K562 (cell line): ENCODE measurements around the gene SIK3. TPM values are rescaled to one million over a fixed set of nuclear protein-coding genes. Genes with fewer than 3 reads are reported as not detected.

Experiments
- ATAC-seq: fragments of 200-7000 bp; cut with Tn5 transposase; 3 replicates; pipeline ENCODE4 v1.9.1; 2020; ENCODE audit warnings: moderate library complexity
- BruUV-seq: library from RNA; stranded (reverse); fragments of 400-500 nt; replicated peaks from 2 replicates; lab custom pipeline; 2021; lab: Mats Ljungman, UMichigan
- CTCF ChIA-PET: fragments of 300-600 bp; formaldehyde crosslinking; extraction: SDS; loops from one replicate; lab custom pipeline; 2021; ENCODE audit warnings: low intra/inter-chr PET ratio; lab: Yijun Ruan, JAX
- POLR2A ChIA-PET: fragments of 300-600, 350-650 bp; sonication (Branson Sonifier 250); formaldehyde crosslinking; extraction: SDS; loops from one replicate; lab custom pipeline; 2021; ENCODE audit warnings: antibody characterized with exemption, inconsistent platforms; lab: Yijun Ruan, JAX
- DNase-seq, 4 experiments: peaks; one replicate each; pipeline versions ENCODE4 v3.0.0 to v3.0.0-alpha.2; 2011 to 2018; ENCODE audit warnings: low spot score in 3 of 4, mixed read lengths in 3 of 4; ENCODE audit errors: extremely low read depth in 1 of 4
- FAIRE-seq: peaks from 2 replicates; lab custom pipeline; 2011; peaks lifted over from hg19 to GRCh38; lab: Jason Lieb, UNC
- H2AFZ ChIP-seq: 2 replicates; pipeline ENCODE4 v1.6.0; 2011; ENCODE audit warnings: low read depth, low read length, control low read depth, inconsistent platforms
- H3K27ac ChIP-seq: fragments of 200-600 bp; 3 replicates; pipeline ENCODE4 v1.8.0; 2011; ENCODE audit warnings: low read depth, mild to moderate bottlenecking, control low read depth, inconsistent platforms, low read length, moderate library complexity, mixed read lengths; ENCODE audit errors: extremely low read depth
- H3K27me3 ChIP-seq, 2 experiments: fragments of 300-600 bp in 1 of 2; 2 replicates in 1 of 2; 3 replicates in 1 of 2; pipeline versions ENCODE4 v1.6.0 to v1.8.0; 2011; ENCODE audit warnings: inconsistent platforms in 2 of 2, low read length in 2 of 2, mild to moderate bottlenecking in 1 of 2, mixed read lengths in 1 of 2, moderate library complexity in 1 of 2; ENCODE audit not compliant: control insufficient read depth in 2 of 2, insufficient read depth in 2 of 2
- H3K36me3 ChIP-seq: fragments of 300-600 bp; 3 replicates; pipeline ENCODE4 v1.8.0; 2011; ENCODE audit warnings: mild to moderate bottlenecking, low read length, inconsistent platforms; ENCODE audit not compliant: control insufficient read depth, insufficient read depth
- H3K4me1 ChIP-seq, 2 experiments: fragments of 200-600 bp in 1 of 2; replicated peaks in 1 of 2; 2 replicates in 1 of 2; 3 replicates in 1 of 2; pipeline versions ENCODE4 v1.5.1 to v1.8.0; 2011; ENCODE audit warnings: inconsistent platforms in 2 of 2, low read length in 2 of 2, mild to moderate bottlenecking in 1 of 2, mixed read lengths in 1 of 2, moderate library complexity in 1 of 2; ENCODE audit not compliant: control insufficient read depth in 2 of 2, insufficient read depth in 2 of 2
- H3K4me2 ChIP-seq: 2 replicates; pipeline ENCODE4 v1.6.1; 2011; ENCODE audit warnings: low read length, control low read depth, inconsistent platforms, mixed read lengths; ENCODE audit not compliant: insufficient read depth
- H3K4me3 ChIP-seq: fragments of 200-600 bp; sonication (generic), shearing (Covaris generic); 2 replicates; pipeline ENCODE4 v1.5.1; 2016; ENCODE audit warnings: control low read depth, inconsistent platforms
- H3K79me2 ChIP-seq: fragments of 200-600 bp; 3 replicates; pipeline ENCODE4 v1.8.0; 2011; ENCODE audit warnings: low read length, inconsistent platforms; ENCODE audit not compliant: control insufficient read depth, insufficient read depth
- H3K9ac ChIP-seq, 2 experiments: 2 replicates each; pipeline versions ENCODE4 v1.6.0 to v1.6.1; 2011; ENCODE audit warnings: low read depth in 2 of 2, low read length in 2 of 2, control low read depth in 1 of 2, inconsistent platforms in 1 of 2, mild to moderate bottlenecking in 1 of 2, mixed read lengths in 1 of 2; ENCODE audit not compliant: insufficient read depth in 1 of 2
- H3K9me1 ChIP-seq: one replicate; pipeline ENCODE4 v1.6.0; 2011; ENCODE audit warnings: inconsistent platforms, mild to moderate bottlenecking, low read length, moderate library complexity; ENCODE audit not compliant: control insufficient read depth, insufficient read depth
- H3K9me3 ChIP-seq: replicated peaks from 2 replicates; pipeline ENCODE4 v1.5.1; 2011; ENCODE audit warnings: low read depth, low read length, inconsistent platforms; ENCODE audit not compliant: control insufficient read depth, insufficient read depth
- H4K20me1 ChIP-seq: replicated peaks from 2 replicates; pipeline ENCODE4 v1.6.1; 2011; ENCODE audit warnings: low read length, inconsistent platforms, mixed read lengths; ENCODE audit not compliant: control insufficient read depth, insufficient read depth
- CAMTA2 ChIP-seq: fragments of 250-450 bp; sonication (Bioruptor Pico); conservative IDR thresholded peaks from 2 replicates; pipeline ENCODE4 v1.5.1; 2022
- CTBP1 ChIP-seq: fragments of 450-650 bp; IDR thresholded peaks from 2 replicates; pipeline ENCODE4 v1.6.1; 2016; ENCODE audit warnings: borderline replicate concordance
- LARP7 ChIP-seq: fragments of 450-650 bp; IDR thresholded peaks from 2 replicates; pipeline ENCODE4 v1.6.1; 2016
- NRF1 ChIP-seq, 2 experiments: fragments of 450-650 bp; IDR thresholded peaks in 1 of 2; conservative IDR thresholded peaks in 1 of 2; 2 replicates each; pipeline ENCODE4 v1.6.1; 2014; ENCODE audit warnings: mild to moderate bottlenecking in 2 of 2
- PML ChIP-seq: IDR thresholded peaks from 2 replicates; pipeline ENCODE4 v1.6.1; 2012; ENCODE audit warnings: low read length, inconsistent platforms
- RAD51 ChIP-seq: fragments of 450-650 bp; IDR thresholded peaks from 2 replicates; pipeline ENCODE4 v1.7.1; 2016; ENCODE audit warnings: low read depth, mild to moderate bottlenecking, borderline replicate concordance
- STAT5A ChIP-seq: IDR thresholded peaks from 2 replicates; pipeline ENCODE4 v1.6.1; 2012; ENCODE audit warnings: low read length, inconsistent platforms, borderline replicate concordance
- ZNF780A ChIP-seq: fragments of 250-450 bp; sonication (Bioruptor Pico); IDR thresholded peaks from 2 replicates; pipeline ENCODE4 v1.5.0; 2021; ENCODE audit warnings: mild to moderate bottlenecking
- WGBS: fragments of 100-300 bp; shearing (Covaris generic); methylation state at CpG from one replicate; pipeline ENCODE4 v1.1.6; 2016; ENCODE audit warnings: low coverage, mixed read lengths; ENCODE audit not compliant: insufficient coverage; ENCODE audit errors: missing lambda C conversion rate; 5-methylcytosine and 5-hydroxymethylcytosine counted together
- in situ Hi-C: fragments of 300-500 bp; cut with MboI; formaldehyde crosslinking; loops from 4 replicates; pipeline ENCODE4 v1.15.0; 2018; ENCODE audit warnings: inconsistent platforms, mixed read lengths
- intact Hi-C: fragments of 100-400 bp; cut with micrococcal nuclease; formaldehyde crosslinking; loops from 2 replicates; pipeline ENCODE4 v1.14.2; 2022
- polyA plus RNA-seq, 8 experiments: library from polyadenylated mRNA; depleted of rRNA in 4 of 8; stranded (reverse) in 5 of 8; unstranded in 3 of 8; fragments of >200 nt; fragmentation: Nextera tagmentation in 2 of 8; fragmentation: Illumina TruSeq in 1 of 8; extraction: Ambion mirVana in 2 of 8; extraction: Trizol in 1 of 8; gene quantifications; 2 replicates each; pipeline versions ENCODE4 v1.2.1 to v1.2.3, GENCODE V29; 2011 to 2014; ENCODE audit warnings: inconsistent platforms in 1 of 8, missing spikeins in 1 of 8
- total RNA-seq, 7 experiments: library from RNA; depleted of rRNA in 6 of 7; stranded (reverse); fragments of >200 nt in 6 of 7; fragmentation: Illumina TruSeq in 2 of 7; extraction: Trizol in 2 of 7; gene quantifications; 2 replicates each; pipeline versions ENCODE4 v1.2.1 to v1.2.3, GENCODE V29; 2011 to 2021; ENCODE audit warnings: low replicate concordance in 1 of 7
- TF ChIP-seq, protein P1 (sequence below): fragments of 250-450 bp; sonication (Bioruptor Pico); IDR thresholded peaks from 2 replicates; pipeline ENCODE4 v1.5.0; 2020; ENCODE audit warnings: mild to moderate bottlenecking, borderline replicate concordance
- TF ChIP-seq, protein P2 (sequence below): fragments of 150-350 bp; conservative IDR thresholded peaks from 2 replicates; pipeline ENCODE4 v1.6.1; 2014; ENCODE audit warnings: low read length
- TF ChIP-seq, protein P3 (sequence below): fragments of 450-650 bp; formaldehyde crosslinking; IDR thresholded peaks from 2 replicates; pipeline ENCODE4 v1.4.0; 2020; ENCODE audit warnings: mild to moderate bottlenecking, mixed read lengths

Gene SIK3
- total and polyA plus RNA-seq, 9 of the 15 experiments (the other 6 are each of a cell fraction or from before 2014, with no cell fraction given), result 1.6 to 21.6 (median 8.0) TPM

DNA sequence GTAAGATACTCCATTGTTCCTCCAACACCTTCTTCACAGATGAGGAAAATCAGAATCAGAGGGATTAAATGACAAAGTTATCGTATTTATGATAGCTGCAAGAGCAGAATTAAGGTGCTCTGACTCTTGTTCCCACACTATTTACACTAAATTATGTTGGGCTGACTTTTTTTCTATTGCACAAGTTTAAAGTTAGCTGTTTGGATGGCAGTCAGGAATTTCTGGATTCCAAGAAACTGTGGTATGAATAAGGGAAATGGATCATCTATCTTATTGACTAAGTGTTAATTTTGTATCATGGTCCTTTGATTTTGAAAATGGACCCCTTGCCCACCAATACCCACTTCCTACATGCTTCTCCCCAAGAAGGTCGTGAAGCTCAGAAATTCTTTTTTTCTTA, 240.9 kb downstream of the SIK3 start:
- no peak for FAIRE-seq

DNA sequence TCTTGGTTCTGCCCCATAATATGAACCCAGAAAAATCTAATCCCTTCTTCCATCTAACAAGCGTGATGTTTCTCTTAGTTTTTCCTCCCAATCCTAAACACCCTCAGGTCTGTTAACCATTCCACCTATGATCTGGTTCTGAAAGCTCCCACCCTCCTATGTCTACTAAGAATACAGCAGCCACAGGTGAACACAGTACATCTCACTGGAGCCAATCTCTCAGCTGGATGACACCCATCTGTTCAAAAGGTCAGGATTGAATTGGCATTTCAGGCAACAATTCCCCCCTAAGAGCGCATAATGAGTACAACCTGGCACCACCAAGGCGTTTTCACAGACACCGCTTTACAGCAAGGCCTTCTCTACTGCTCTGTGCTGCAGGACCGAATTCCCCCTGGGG, 241.8 kb downstream of the SIK3 start:
- Histone ChIP-seq H3K9me1 (no peaks in the 10 kb centered on the region), H3K9ac (no peak overlapping the region), H3K27me3 (no peaks in the 10 kb centered on the region), H4K20me1 (no peaks in the 10 kb centered on the region), H3K27ac (no peak overlapping the region), H3K79me2 (no peaks in the 10 kb centered on the region), H3K4me2 (no peak overlapping the region), H2AFZ (no peak overlapping the region), H3K4me3 (no peak overlapping the region), H3K4me1 (peaks cover 5 to 26% of the 10 kb centered on the region in 2 experiments; a peak in 4 of 5 replicates), H3K36me3 (peaks cover 53% of the 10 kb centered on the region), H3K9me3 (no peaks in the 10 kb centered on the region)
- no TSS peak for BruUV-seq
- CTCF ChIA-PET, result no interaction called here
- POLR2A ChIA-PET, result no interaction called here
- WGBS, result 94% methylated on average over 5 of the region's 5 CpGs
- intact Hi-C loops (no loop called here), in situ Hi-C loops (no loop called here)
- ATAC-seq, result no peak
- FAIRE-seq, result no peak
- DNase-seq, result no peak
- no peak for TF ChIP-seq STAT5A
- TF ChIP-seq CTBP1, result no peak
- no peak for TF ChIP-seq CAMTA2
- TF ChIP-seq, protein P1, sequence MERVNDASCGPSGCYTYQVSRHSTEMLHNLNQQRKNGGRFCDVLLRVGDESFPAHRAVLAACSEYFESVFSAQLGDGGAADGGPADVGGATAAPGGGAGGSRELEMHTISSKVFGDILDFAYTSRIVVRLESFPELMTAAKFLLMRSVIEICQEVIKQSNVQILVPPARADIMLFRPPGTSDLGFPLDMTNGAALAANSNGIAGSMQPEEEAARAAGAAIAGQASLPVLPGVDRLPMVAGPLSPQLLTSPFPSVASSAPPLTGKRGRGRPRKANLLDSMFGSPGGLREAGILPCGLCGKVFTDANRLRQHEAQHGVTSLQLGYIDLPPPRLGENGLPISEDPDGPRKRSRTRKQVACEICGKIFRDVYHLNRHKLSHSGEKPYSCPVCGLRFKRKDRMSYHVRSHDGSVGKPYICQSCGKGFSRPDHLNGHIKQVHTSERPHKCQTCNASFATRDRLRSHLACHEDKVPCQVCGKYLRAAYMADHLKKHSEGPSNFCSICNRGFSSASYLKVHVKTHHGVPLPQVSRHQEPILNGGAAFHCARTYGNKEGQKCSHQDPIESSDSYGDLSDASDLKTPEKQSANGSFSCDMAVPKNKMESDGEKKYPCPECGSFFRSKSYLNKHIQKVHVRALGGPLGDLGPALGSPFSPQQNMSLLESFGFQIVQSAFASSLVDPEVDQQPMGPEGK, result no peak
- TF ChIP-seq RAD51, result no peak
- TF ChIP-seq, protein P2, sequence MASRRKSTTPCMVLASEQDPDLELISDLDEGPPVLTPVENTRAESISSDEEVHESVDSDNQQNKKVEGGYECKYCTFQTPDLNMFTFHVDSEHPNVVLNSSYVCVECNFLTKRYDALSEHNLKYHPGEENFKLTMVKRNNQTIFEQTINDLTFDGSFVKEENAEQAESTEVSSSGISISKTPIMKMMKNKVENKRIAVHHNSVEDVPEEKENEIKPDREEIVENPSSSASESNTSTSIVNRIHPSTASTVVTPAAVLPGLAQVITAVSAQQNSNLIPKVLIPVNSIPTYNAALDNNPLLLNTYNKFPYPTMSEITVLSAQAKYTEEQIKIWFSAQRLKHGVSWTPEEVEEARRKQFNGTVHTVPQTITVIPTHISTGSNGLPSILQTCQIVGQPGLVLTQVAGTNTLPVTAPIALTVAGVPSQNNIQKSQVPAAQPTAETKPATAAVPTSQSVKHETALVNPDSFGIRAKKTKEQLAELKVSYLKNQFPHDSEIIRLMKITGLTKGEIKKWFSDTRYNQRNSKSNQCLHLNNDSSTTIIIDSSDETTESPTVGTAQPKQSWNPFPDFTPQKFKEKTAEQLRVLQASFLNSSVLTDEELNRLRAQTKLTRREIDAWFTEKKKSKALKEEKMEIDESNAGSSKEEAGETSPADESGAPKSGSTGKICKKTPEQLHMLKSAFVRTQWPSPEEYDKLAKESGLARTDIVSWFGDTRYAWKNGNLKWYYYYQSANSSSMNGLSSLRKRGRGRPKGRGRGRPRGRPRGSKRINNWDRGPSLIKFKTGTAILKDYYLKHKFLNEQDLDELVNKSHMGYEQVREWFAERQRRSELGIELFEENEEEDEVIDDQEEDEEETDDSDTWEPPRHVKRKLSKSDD, result no peak

More for the DNA sequence above, 240.9 kb downstream of the SIK3 start:
- Histone ChIP-seq H3K27ac (no peak overlapping the region), H3K9me3 (no peaks in the 10 kb centered on the region), H2AFZ (no peak overlapping the region), H3K4me1 (peaks cover 5 to 23% of the 10 kb centered on the region in 2 experiments; a peak in 4 of 5 replicates), H3K36me3 (peaks cover 62% of the 10 kb centered on the region), H3K9me1 (no peaks in the 10 kb centered on the region), H3K4me2 (no peak overlapping the region), H3K27me3 (no peaks in the 10 kb centered on the region), H3K79me2 (no peaks in the 10 kb centered on the region), H3K9ac (no peak overlapping the region), H4K20me1 (no peaks in the 10 kb centered on the region), H3K4me3 (no peak overlapping the region)
- TF ChIP-seq, protein P3, sequence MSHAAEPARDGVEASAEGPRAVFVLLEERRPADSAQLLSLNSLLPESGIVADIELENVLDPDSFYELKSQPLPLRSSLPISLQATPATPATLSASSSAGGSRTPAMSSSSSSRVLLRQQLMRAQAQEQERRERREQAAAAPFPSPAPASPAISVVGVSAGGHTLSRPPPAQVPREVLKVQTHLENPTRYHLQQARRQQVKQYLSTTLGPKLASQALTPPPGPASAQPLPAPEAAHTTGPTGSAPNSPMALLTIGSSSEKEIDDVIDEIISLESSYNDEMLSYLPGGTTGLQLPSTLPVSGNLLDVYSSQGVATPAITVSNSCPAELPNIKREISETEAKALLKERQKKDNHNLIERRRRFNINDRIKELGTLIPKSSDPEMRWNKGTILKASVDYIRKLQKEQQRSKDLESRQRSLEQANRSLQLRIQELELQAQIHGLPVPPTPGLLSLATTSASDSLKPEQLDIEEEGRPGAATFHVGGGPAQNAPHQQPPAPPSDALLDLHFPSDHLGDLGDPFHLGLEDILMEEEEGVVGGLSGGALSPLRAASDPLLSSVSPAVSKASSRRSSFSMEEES, result no peak
- no peak for TF ChIP-seq PML
- TF ChIP-seq ZNF780A (CRISPR knock-in tag), result no peak
- no peak for TF ChIP-seq LARP7
- TF ChIP-seq NRF1 (conservative IDR thresholded peaks at IDR 0.05 in 1 of 2, IDR thresholded peaks at IDR 0.05 in 1 of 2), result no peak
- WGBS, result 82% methylated on average over 2 of the region's 2 CpGs
- POLR2A ChIA-PET, result interaction anchor here (0.6 kb wide), 1 partner anchor 240 kb away, joined by 3 read pairs; no protein-coding TSS in a partner anchor
- in situ Hi-C loops (no loop called here), intact Hi-C loops (no loop called here)
- ATAC-seq, result no peak
- no TSS peak for BruUV-seq
- CTCF ChIA-PET, result no interaction called here
- DNase-seq, result no peak
